GM19328 (cell line): Measurements from ENCODE around the gene PRKAA2.

Source experiments
- ATAC-seq: cut with Tn5 transposase; IDR thresholded peaks from one replicate; pipeline ENCODE4 v1.9.1; 2021; ENCODE audit warnings: mild to moderate bottlenecking, moderate library complexity; ENCODE audit not compliant: unreplicated experiment

The PRKAA2 gene

GRCh38 chr1:56654126-56654923 lies 9.2 kb downstream of the PRKAA2 start:
- no peak for ATAC-seq

- ATAC-seq, result no peak
Observed at GRCh38 chr1:56655991-56656613, 11.0 kb downstream of the PRKAA2 start.

- no peak for ATAC-seq
Observed at GRCh38 chr1:56658254-56658653, 13.1 kb downstream of the PRKAA2 start.

GRCh38 chr1:56660293-56660692 lies 15.2 kb downstream of the PRKAA2 start:
- ATAC-seq, result no peak

GRCh38 chr1:56663846-56664245 lies 18.7 kb downstream of the PRKAA2 start:
- no peak for ATAC-seq

- ATAC-seq, result no peak
Observed at GRCh38 chr1:56665384-56665783, 20.3 kb downstream of the PRKAA2 start.

GRCh38 chr1:56666112-56666608 lies 21.0 kb downstream of the PRKAA2 start:
- ATAC-seq, result no peak

- ATAC-seq, result no peak
Observed at GRCh38 chr1:56670350-56670749, 25.2 kb downstream of the PRKAA2 start.

GRCh38 chr1:56671085-56671484 lies 26.0 kb downstream of the PRKAA2 start:
- no peak for ATAC-seq

- ATAC-seq, result no peak
Observed at GRCh38 chr1:56671542-56671941, 26.4 kb downstream of the PRKAA2 start.

GRCh38 chr1:56672579-56672978 lies 27.5 kb downstream of the PRKAA2 start:
- ATAC-seq, result no peak

- no peak for ATAC-seq
Observed at GRCh38 chr1:56675763-56676162, 30.6 kb downstream of the PRKAA2 start.

- no peak for ATAC-seq
Observed at GRCh38 chr1:56676571-56677035, 31.5 kb downstream of the PRKAA2 start.

- no peak for ATAC-seq
Observed at GRCh38 chr1:56683569-56683968, 38.5 kb downstream of the PRKAA2 start.

- ATAC-seq, result no peak
Observed at GRCh38 chr1:56686169-56686568, 41.1 kb downstream of the PRKAA2 start.

- ATAC-seq, result no peak
Observed at GRCh38 chr1:56688522-56689026, 43.5 kb downstream of the PRKAA2 start.

GRCh38 chr1:56696663-56697062 lies 51.5 kb downstream of the PRKAA2 start:
- no peak for ATAC-seq

- ATAC-seq, result no peak
Observed at GRCh38 chr1:56703747-56704146, 58.6 kb downstream of the PRKAA2 start.

GRCh38 chr1:56707379-56707778 lies 62.3 kb downstream of the PRKAA2 start:
- no peak for ATAC-seq

GRCh38 chr1:56709269-56709880 lies 64.3 kb downstream of the PRKAA2 start:
- no peak for ATAC-seq

- ATAC-seq, result no peak
Observed at GRCh38 chr1:56709995-56710394, 64.9 kb downstream of the PRKAA2 start.

GRCh38 chr1:56710646-56711045 lies 65.5 kb downstream of the PRKAA2 start:
- no peak for ATAC-seq
